Subcutaneous adipose tissue (tissue), 4 donors: ENCODE data around the gene GPR143. TPM values are rescaled to one million over a fixed set of nuclear protein-coding genes. Genes with fewer than 3 reads are reported as not detected.

Experiments
- CTCF ChIP-seq: fragments of 450-650 bp; IDR thresholded peaks from one replicate; pipeline ENCODE4 v1.5.1; 2016; ENCODE audit warnings: low read depth, mild to moderate bottlenecking, control low read depth, antibody characterized with exemption, moderate library complexity
- total RNA-seq, 4 donors: library from RNA; depleted of rRNA; stranded (reverse); fragments of >200 nt; gene quantifications; one replicate each; pipeline ENCODE4 v1.1.0, GENCODE V29; 2016

GPR143 gene
- total RNA-seq, 4 donors from 2014 or later: not detected

GRCh38 chrX:9704876-9705465 is 60.7 kb downstream of the GPR143 start:
- TF ChIP-seq CTCF: no peak

- no peak for TF ChIP-seq CTCF
Measured at GRCh38 chrX:9703406-9703805, 62.2 kb downstream of the GPR143 start.

- TF ChIP-seq CTCF: no peak
Measured at GRCh38 chrX:9701790-9702189, 63.9 kb downstream of the GPR143 start.

GRCh38 chrX:9700555-9700954 is 65.1 kb downstream of the GPR143 start:
- TF ChIP-seq CTCF: no peak

GRCh38 chrX:9698576-9698975 is 67.1 kb downstream of the GPR143 start:
- TF ChIP-seq CTCF: no peak

- TF ChIP-seq CTCF: no peak
Measured at GRCh38 chrX:9693307-9694001, 72.2 kb downstream of the GPR143 start.

- no peak for TF ChIP-seq CTCF
Measured at GRCh38 chrX:9690046-9690445, 75.6 kb downstream of the GPR143 start.
